HG02642 (cell line): Measurements from ENCODE around the gene UGT1A4.
"Not testable (repeated sequence)": the region's sequence is repeated elsewhere in the genome, so short reads cannot be mapped to it uniquely, and the experiment has no call there.

ENCODE experiments used
- ATAC-seq: cut with Tn5 transposase; IDR thresholded peaks from one replicate; pipeline ENCODE4 v1.9.1; 2021; ENCODE audit warnings: mild to moderate bottlenecking; ENCODE audit not compliant: unreplicated experiment, poor library complexity

UGT1A4 gene

DNA sequence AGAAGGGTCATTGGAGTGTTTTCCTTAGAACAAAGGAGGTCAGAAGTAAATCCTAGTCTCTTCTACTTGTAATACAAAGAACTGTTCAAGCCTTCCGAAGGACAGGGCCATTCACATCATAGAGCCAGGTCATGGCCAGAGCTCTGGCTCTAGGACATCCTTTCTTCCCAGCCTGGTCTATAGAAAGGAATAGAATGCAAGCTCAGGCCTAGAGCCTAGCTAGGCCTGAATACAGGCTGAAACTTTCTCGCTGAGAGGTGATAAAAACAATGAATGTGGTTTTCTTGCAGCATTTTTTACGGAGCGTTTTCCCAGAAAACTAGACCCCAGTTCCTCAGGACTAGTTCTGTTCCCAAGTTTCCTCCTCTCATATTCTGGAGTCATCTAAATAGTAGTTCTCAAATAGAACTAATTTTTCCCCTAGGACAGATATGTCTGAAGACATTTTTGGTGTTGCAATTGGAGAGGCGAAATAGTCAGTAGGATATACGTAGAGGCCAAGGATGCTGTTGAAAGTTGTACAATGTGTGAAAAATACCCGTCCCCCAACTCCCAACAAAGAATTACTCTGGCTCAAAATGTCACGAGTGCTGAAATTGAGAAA lies 19.0 kb upstream of the UGT1A4 start:
- ATAC-seq, result no peak

DNA sequence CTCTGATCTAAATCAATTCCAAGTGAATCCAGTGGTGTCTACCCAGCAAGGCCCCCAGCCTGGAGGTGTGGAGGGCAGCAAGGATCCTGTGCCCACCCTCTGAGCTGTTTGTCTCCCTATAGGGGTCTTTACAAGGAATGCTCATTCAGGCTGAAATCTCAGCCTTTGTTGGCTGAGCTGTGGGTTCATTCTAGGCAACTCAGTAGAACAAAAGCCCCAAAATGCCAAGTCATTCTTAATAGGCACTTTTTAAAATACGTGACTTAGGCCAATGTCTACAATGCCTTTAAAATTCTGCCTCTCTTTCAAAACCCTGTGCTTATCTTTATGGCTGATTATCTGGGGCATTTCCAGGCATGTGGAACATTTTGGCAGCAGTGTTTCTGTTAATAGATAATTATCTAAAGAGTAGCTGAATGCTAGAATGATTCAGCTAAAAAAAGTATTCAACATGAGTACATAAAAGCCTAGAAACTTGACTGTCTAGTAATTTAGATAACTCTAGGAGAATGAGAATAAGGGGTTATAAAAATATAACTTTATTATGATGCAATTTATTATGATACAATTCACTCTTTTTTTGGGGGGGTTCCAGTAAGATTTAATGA lies 18.4 kb upstream of the UGT1A4 start:
- no peak for ATAC-seq

DNA sequence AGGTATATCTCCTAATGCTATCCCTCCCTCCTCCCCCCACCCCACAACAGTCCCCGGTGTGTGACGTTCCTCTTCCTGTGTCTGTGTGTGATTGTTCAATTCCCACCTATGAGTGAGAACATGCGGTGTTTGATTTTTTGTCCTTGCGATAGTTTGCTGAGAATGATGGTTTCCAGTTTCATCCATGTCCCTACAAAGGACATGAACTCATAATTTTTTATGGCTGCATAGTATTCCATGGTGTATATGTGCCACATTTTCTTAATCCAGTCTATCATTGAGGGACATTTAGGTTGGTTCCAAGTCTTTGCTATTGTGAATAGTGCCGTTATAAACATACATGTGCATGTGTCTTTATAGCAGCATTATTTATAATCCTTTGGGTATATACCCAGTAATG lies 17.7 kb upstream of the UGT1A4 start:
- ATAC-seq, result not testable (repeated sequence)

DNA sequence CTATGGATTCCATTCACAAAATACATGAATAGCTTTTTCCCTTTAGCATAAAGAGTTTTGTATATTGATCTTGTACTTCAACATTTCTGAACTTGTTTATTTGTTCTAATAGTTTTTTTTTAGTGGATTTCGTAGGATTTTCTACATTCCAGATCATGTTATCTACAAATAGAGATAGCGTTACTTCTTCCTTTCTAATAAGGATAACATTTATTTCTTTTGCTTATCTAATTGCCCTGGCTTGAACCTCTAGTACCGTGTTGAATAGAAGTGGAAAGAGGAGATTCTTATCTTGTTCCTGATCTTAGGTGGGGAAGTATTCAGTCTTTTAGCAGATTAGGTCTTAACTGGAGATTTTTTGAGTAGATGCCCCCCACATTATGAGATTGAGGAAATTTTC lies 16.3 kb upstream of the UGT1A4 start:
- ATAC-seq, result no peak

DNA sequence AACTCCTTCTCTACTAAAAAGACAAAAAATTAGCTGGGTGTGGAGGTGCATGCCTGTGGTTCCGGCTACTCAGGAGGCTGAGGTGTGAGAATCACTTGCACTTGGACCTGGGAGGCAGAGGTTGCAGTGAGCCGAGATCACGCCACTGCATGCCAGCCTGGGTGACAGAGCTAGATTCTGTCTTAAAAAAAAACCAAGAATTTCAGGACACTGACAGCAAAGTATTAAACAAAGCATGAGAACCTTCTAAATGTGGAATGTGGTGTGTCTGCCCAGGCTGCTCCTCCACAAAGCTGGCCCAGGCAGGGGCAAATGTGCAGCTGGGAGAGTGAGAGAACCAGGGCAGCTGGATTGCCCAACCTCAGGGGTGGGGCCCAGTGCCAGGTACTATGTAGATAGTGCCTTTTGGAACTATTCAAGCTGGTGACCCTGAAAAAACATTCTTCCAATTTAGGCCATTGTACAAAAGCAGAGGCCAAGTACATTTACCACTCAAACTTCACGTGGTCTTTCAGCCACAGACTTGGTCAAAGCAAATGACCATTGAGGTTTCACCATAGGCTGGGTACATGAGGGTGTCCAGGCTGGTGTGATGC lies 12.5 kb upstream of the UGT1A4 start:
- no peak for ATAC-seq

DNA sequence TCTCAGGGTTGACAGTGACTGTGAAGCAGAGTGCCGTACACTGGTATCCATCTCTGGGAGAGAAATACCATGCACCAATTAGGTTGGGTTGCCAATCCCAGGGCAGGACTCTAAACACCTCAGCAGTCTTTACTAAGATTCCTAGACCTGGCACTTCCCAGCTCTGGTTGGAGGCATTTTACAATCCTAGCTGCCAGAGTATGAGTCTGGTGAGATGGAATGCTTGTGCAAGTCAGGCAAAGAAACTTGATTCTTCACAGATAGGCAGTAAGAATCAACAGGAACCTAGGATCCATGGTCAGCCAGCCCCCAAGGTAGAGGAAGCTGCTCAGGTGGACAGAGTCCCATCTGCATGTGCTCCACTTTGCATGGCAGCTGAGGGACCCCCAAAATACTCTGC lies 11.8 kb upstream of the UGT1A4 start:
- no peak for ATAC-seq

DNA sequence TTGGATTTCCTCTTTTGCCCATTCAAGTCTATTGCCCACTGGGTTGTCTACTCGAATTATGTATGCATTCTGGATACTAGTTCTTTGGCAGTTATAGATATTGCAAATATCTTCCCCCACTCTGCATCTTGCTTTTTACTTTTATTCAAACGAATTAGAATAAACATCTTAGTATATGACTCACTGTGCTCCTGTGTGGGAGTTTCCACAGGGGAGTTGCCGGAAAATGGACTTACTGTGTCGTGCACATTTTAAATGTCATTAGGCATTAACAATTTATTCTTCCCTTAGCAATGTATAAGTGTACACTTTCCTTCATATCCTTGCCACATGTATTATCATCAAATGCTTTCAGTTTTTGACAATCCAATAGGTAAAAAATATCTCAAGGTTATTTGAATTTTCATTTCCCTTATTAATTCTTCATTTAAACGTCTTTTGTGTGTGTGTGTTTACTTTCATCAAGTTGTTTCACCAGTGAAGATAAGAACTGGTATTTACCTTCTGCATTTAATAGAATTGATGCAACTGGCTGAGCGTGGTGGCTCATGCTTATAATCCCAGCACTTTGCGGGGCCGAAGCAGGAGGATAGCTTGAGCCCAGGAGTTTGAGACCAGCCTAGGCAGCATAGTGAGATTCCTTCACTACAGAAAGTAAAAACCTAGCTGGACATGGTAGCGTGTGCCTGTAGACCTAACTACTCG lies 10.4 kb upstream of the UGT1A4 start:
- no peak for ATAC-seq

DNA sequence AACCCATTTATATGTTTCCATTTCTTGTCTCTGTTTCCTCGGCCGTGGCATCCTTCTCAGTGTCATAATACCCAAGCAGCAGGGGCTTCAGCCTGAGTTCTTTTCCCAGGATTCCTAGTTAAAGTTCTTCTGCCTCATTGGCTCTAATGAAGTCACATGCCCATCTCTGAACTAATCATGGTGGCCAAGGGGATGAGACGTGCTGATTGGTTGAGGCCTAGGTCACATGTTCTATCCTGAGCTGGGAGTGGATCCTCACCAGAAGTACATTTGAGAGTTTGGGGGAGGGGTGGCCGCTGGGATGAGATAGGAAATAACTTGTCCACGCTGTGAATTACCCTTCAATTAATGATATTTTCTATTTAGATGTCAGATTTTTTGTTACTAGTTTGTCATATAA lies 9.6 kb upstream of the UGT1A4 start:
- no peak for ATAC-seq

DNA sequence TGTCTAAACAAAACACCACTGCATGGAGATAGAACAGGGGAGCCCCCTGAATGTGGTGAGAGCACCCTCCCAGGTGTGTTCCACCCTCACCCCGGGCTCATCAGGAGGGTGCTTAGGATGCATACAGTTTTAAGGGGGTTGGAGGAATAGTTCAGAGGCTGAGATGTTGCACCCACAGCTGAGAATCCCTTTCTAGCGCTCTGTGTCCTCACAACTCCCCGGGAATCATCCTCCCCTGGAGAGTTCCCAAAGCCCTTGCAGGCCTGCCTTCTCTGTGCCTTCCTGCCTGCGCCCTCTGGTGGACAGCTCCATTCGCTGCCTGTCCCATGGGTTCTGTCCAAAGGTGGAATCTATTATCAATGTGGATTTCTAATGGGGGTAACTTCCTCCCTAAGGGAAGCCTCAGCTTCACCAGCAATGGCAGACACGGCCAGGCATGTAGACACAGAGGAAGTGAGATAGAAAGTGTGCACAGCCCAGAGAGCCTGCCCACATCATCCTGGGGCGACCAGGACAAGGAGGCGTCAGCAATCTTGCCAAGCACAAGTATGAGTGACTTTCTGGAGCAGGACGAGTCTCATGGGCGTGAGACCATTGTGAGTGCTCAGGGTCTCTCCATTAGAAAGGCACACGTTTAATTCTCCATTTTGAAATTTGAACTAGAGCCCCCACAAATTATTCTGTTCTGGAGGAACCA lies 7.1 kb upstream of the UGT1A4 start:
- peak; percentile 68 for ATAC-seq

DNA sequence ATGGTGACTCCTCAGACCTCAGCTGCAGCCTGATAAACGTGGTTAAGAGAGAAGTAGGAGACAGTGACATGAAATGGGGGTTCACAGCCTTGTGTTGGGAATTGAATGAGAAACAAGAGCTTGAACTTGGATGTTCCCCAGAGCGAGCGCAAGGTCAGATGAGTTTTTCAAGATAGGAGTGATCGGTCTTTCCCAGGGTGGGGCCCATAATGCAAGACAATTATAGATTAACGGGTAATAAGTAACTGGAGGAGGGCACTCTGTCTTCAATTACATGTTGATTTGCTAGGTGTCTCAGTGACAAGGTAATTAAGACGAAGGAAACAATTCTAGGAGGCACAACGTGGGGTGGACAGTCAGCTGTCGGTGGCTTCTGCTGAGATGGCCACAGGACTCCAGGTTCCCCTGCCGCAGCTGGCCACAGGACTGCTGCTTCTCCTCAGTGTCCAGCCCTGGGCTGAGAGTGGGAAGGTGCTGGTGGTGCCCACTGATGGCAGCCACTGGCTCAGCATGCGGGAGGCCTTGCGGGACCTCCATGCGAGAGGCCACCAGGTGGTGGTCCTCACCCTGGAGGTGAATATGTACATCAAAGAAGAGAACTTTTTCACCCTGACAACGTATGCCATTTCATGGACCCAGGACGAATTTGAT lies 5.8 kb upstream of the UGT1A4 start, which contains the start of gene UGT1A5:
Gene UGT1A5 (plus strand): TSS at position 297 of the 651 bp plus-strand sequence. CDS start 85 bp downstream, at position 382.
- no peak for ATAC-seq

DNA sequence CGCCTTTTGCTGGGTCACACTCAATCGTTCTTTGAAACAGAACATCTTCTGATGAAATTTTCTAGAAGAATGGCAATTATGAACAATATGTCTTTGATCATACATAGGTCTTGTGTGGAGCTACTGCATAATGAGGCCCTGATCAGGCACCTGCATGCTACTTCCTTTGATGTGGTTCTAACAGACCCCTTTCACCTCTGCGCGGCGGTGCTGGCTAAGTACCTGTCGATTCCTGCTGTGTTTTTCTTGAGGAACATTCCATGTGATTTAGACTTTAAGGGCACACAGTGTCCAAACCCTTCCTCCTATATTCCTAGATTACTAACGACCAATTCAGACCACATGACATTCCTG lies 5.3 kb upstream of the UGT1A4 start:
- no peak for ATAC-seq

DNA sequence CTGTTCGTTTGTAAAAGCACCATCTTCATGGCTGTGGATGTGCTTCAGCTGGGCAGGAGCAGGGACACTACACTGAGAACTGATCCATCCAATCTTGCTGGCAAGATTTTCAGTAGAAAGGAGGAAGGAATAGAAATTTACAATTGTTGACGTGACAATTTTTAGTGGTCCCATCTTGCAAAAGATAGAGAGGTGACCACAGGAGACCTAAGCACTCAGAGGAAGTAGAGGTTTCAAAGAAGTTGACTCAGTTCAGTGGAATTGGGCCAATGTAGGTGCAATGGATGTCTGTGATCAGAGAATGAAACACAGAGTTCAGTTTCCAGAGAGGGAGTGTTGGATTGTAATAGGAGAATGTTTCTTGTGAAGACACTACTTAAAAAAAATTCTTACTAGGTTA lies 4.4 kb upstream of the UGT1A4 start:
- ATAC-seq, result no peak

DNA sequence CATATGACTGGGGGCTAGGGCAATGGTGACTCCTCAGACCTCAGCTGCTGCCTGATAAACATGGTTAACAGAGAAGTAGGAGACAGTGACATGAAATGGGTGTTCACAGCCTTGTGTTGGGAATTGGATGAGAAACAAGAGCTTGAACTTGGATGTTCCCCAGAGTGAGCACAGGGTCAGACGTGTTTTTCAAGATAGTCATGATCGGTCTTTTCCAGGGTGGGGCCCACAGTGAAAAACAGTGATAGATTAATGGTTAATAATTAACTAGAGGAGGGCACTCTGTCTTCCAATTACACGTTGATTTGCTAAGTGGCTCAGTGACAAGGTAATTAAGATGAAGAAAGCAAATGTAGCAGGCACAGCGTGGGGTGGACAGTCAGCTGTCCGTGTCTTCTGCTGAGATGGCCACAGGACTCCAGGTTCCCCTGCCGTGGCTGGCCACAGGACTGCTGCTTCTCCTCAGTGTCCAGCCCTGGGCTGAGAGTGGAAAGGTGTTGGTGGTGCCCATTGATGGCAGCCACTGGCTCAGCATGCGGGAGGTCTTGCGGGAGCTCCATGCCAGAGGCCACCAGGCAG lies 10.3 kb downstream of the UGT1A4 start, which contains the start of gene UGT1A3:
Gene UGT1A3 (plus strand): TSS at position 320 of the 579 bp plus-strand sequence. CDS start 85 bp downstream, at position 405.
- no peak for ATAC-seq

DNA sequence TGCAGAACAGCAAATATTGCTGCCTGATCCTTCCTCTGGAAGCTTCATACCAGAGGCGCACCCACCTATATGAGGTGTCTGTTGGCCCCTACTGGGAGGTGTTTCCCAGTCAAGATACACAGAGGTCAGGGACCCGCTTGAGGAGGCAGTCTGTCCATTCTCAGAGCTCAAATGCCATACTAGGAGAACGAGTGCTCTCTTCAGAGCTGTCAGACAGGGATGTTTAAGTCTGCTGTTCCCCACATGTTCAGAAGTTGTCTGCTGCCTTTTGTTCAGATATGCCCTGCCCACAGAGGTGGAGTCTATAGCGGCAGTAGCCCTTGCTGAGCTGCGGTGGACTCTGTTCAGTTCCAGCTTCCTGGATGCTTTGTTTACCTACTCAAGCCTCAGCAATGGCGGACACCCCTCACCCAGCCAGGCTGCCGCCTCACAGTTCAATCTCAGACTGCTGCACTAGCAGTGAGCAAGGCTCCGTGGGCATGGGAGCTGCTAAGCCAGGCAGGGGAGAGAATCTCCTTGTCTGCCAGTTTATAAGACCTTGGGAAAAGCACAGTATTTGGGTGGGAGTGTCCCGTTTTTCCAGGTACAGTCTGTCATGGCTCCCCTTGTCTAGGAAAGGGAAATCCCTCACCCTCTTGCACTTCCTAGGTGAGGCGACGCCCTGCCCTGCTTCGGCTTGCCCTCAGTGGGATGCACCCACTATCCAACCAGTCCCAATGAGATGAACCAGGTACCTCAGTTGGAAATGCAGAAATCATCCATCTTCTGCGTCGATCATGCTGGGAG lies 18.5 kb downstream of the UGT1A4 start:
- not testable (repeated sequence) for ATAC-seq

DNA sequence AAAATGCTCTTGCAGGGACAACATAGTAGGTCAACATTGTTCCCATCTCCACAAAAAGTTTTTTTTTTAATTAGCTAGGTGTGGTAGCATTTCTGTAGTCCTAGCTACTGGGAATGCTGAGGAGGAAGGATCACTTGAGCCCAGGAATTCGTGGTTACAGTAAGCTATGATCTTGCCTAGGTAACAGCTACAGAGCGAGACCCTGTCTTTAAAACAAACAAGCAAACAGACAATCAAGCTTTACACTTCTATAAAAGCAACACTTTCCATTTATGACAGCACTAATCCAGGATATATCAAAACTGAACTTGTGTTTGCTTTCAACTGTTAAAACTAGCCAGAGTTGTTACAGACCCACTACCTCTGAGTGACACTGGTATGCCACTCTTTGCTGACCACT lies 22.3 kb downstream of the UGT1A4 start:
- ATAC-seq, result no peak

DNA sequence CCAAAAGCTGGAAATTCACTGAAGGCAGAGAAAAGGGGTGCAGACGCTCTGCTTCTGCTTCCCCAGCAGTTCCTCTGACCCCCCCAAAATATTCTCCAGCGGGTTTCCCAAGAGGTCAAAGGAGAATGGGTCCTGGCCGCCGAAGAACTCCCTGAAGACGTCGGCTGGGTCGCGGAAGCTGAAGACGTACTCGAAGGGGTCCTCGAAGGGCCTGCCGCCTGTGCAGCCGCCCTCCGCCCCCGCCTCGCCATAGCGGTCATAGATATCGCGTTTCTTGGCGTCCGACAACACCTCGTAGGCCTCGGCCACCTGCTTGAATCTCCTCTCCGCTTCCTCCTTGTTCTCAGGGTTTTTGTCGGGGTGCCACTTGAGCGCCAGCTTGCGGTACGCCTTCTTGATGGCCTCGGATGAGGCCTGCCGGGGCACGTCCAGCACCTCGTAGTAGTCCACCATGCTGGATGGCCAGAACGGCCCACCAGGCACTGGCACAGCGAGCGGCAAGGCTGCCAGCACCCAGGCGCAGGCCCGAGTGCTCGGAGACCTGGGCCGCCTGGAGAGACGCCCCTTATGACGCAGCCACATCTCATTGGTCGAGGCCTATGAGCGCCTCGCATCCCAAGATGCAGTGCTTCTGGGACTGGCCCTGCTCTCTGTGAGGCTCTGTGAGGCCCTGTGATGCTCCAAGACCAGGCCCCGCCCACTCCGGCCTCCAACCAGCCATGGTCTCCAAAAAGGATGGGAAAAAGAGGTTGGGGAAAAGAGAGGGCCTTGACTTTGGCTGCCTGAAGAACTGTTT lies 25.1 kb downstream of the UGT1A4 start:
- no peak for ATAC-seq

DNA sequence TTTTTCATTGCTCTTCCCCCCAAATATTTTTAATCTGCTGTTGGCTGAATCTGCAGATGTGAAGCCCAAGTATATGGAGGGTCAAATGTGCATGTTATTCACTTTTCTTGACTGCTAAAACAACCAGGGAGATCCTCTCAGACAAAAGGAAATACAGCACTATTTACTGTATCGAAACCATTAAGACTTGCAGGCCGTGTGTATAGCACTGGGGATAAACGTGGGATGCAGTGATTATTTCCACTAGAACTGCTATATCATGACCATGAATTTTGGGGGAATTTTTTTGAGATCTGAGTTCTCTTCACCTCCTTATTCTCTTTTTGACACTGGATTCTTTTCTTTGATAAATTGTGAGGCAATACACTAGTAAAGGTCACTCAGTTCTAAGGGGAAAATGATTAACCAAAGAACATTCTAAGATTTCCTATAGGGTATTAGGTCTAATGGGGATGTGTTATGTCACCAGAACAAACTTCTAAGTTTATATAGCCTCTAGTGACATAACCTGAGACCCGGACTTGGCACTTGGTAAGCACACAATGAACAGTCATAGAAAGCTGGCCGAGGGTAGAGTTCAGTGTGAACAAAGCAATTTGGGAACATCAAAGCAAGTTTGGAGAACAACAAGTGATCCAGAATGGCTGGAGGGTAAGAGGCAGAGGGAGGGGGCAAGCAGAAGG lies 26.7 kb downstream of the UGT1A4 start:
- no peak for ATAC-seq

DNA sequence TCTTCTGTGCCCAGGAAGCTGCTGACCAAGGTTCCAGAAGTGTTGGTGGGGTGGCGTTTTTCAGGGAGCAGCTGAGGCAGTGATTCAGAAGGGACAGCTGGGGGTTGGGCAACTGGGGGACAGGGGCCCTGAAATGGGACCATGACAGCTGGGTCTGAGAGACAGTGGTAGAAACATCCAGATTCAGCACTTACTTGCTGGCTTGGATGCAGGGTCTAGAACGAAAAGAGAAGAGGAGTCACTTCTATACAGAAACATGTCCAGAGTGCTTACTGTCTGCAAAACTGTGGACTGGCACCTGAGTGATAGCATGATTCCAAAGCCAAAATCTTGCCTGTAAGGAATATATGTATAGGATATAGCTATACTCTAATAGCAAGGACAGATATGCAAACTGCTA lies 27.3 kb downstream of the UGT1A4 start:
- ATAC-seq, result not testable (repeated sequence)
